Nephron progenitor cell (in vitro differentiated cells): ENCODE data around the gene ACKR3.

Experiments used
- DNase-seq: peaks from one replicate; pipeline ENCODE4 v3.0.0; 2021
- H3K27ac Mint-ChIP-seq: 2 replicates; pipeline ENCODE4 v1.8.0; 2021; ENCODE audit warnings: mild to moderate bottlenecking, moderate library complexity, mixed read lengths
- H3K27me3 Mint-ChIP-seq: 2 replicates; pipeline ENCODE4 v1.8.0; 2021; ENCODE audit warnings: mild to moderate bottlenecking, low read depth, mixed read lengths; ENCODE audit not compliant: poor library complexity
- H3K36me3 Mint-ChIP-seq: 2 replicates; pipeline ENCODE4 v1.8.0; 2021; ENCODE audit warnings: low read depth, mixed read lengths
- H3K4me1 Mint-ChIP-seq: 2 replicates; pipeline ENCODE4 v1.8.0; 2021; ENCODE audit warnings: mixed read lengths
- H3K4me3 Mint-ChIP-seq: 2 replicates; pipeline ENCODE4 v1.8.0; 2021; ENCODE audit warnings: mild to moderate bottlenecking, moderate library complexity, mixed read lengths
- H3K9me3 Mint-ChIP-seq: 2 replicates; pipeline ENCODE4 v1.8.0; 2021; ENCODE audit warnings: mild to moderate bottlenecking, moderate library complexity, mixed read lengths
- CTCF ChIP-seq: fragments of 200-600 bp; sonication (generic); IDR thresholded peaks from 2 replicates; pipeline ENCODE4 v1.5.0; 2021; ENCODE audit warnings: antibody characterized with exemption

The ACKR3 gene

GRCh38 chr2:236631856-236632291, 62.2 kb downstream of the ACKR3 start:
- H3K27me3 Mint-ChIP-seq, result peaks cover 22% of the 10 kb centered on the region
- no peaks in the 10 kb centered on the region for H3K36me3 Mint-ChIP-seq
- peak overlapping the region; percentile 28 for H3K27ac Mint-ChIP-seq
- H3K9me3 Mint-ChIP-seq, result no peaks in the 10 kb centered on the region
- DNase-seq, result no peak
- no peak overlapping the region for H3K4me3 Mint-ChIP-seq
- TF ChIP-seq CTCF, result no peak
- H3K4me1 Mint-ChIP-seq, result peaks cover 52% of the 10 kb centered on the region
